SK-N-SH treated with all-trans-retinoic acid at 6 μM for 48 hours (cell line): ENCODE results near the gene KRTAP5-2.

Experiments used
- ATAC-seq: fragments of 200-7000 bp; cut with Tn5 transposase; 3 replicates; pipeline ENCODE4 v1.9.1; 2020; ENCODE audit warnings: mild to moderate bottlenecking, moderate library complexity
- ARNTL ChIP-seq: fragments of 450-650 bp; formaldehyde crosslinking; IDR thresholded peaks from 2 replicates; pipeline ENCODE4 v1.5.0; 2020; ENCODE audit warnings: low read depth, mild to moderate bottlenecking, moderate library complexity, borderline replicate concordance
- BACH2 ChIP-seq: fragments of 250-450 bp; sonication (Bioruptor Pico); IDR thresholded peaks from 2 replicates; pipeline ENCODE4 v1.9.0; 2021; ENCODE audit warnings: mild to moderate bottlenecking, borderline replicate concordance
- CSDC2 ChIP-seq: fragments of 250-450 bp; sonication (Bioruptor Pico); IDR thresholded peaks from 2 replicates; pipeline ENCODE4 v1.5.0; 2020; ENCODE audit warnings: mild to moderate bottlenecking, moderate library complexity
- ESRRG ChIP-seq: fragments of 250-450 bp; sonication (Bioruptor Pico); IDR thresholded peaks from 2 replicates; pipeline ENCODE4 v1.6.1; 2021; ENCODE audit warnings: mild to moderate bottlenecking
- GLIS3 ChIP-seq: fragments of 250-450 bp; sonication (Bioruptor Pico); IDR thresholded peaks from 2 replicates; pipeline ENCODE4 v1.5.0; 2020; ENCODE audit warnings: mild to moderate bottlenecking, moderate library complexity
- ISL1 ChIP-seq: fragments of 250-450 bp; sonication (Bioruptor Pico); IDR thresholded peaks from 2 replicates; pipeline ENCODE4 v2.1.2; 2022; ENCODE audit warnings: mild to moderate bottlenecking, moderate library complexity
- OSR1 ChIP-seq: fragments of 250-450 bp; sonication (Bioruptor Pico); IDR thresholded peaks from 2 replicates; pipeline ENCODE4 v1.8.0; 2022; ENCODE audit warnings: moderate library complexity, mild to moderate bottlenecking, inconsistent platforms
- PPARA ChIP-seq: fragments of 250-450 bp; sonication (Bioruptor Pico); IDR thresholded peaks from 2 replicates; pipeline ENCODE4 v1.5.0; 2020; ENCODE audit warnings: mild to moderate bottlenecking, borderline replicate concordance
- RARB ChIP-seq: fragments of 250-450 bp; sonication (Bioruptor Pico); IDR thresholded peaks from 2 replicates; pipeline ENCODE4 v1.8.0; 2021; ENCODE audit warnings: mild to moderate bottlenecking, moderate library complexity
- TCF4 ChIP-seq: fragments of 250-450 bp; sonication (Bioruptor Pico); IDR thresholded peaks from 2 replicates; pipeline ENCODE4 v1.8.0; 2021; ENCODE audit warnings: mild to moderate bottlenecking, moderate library complexity, borderline replicate concordance
- TOX ChIP-seq: fragments of 250-450 bp; sonication (Bioruptor Pico); IDR thresholded peaks from 2 replicates; pipeline ENCODE4 v1.8.0; 2021; ENCODE audit warnings: mild to moderate bottlenecking, moderate library complexity, borderline replicate concordance
- ZC3H10 ChIP-seq: fragments of 250-450 bp; sonication (Bioruptor Pico); IDR thresholded peaks from 2 replicates; pipeline ENCODE4 v1.5.1; 2021; ENCODE audit warnings: mild to moderate bottlenecking, moderate library complexity
- ZFP3 ChIP-seq: fragments of 250-450 bp; sonication (Bioruptor Pico); IDR thresholded peaks from 2 replicates; pipeline ENCODE4 v1.5.0; 2020; ENCODE audit warnings: mild to moderate bottlenecking, moderate library complexity
- ZFP30 ChIP-seq: fragments of 450-650 bp; formaldehyde crosslinking; IDR thresholded peaks from 2 replicates; pipeline ENCODE4 v1.5.0; 2022; ENCODE audit warnings: mild to moderate bottlenecking, moderate library complexity
- ZNF565 ChIP-seq: fragments of 450-650 bp; formaldehyde crosslinking; conservative IDR thresholded peaks from 2 replicates; pipeline ENCODE4 v1.5.0; 2020; ENCODE audit warnings: low read depth, mild to moderate bottlenecking, moderate library complexity
- ZNF8 ChIP-seq: fragments of 450-650 bp; formaldehyde crosslinking; IDR thresholded peaks from 2 replicates; pipeline ENCODE4 v1.5.0; 2020; ENCODE audit warnings: mild to moderate bottlenecking, moderate library complexity
- TF ChIP-seq, protein P1 (sequence below): fragments of 250-450 bp; sonication (Bioruptor Pico); IDR thresholded peaks from 2 replicates; pipeline ENCODE4 v1.8.0; 2020; ENCODE audit warnings: mild to moderate bottlenecking, moderate library complexity, borderline replicate concordance
- TF ChIP-seq, protein P2 (sequence below): fragments of 250-450 bp; sonication (Bioruptor Pico); IDR thresholded peaks from 2 replicates; pipeline ENCODE4 v1.5.0; 2020; ENCODE audit warnings: mild to moderate bottlenecking, moderate library complexity
- TF ChIP-seq, protein P3 (sequence below): fragments of 250-450 bp; sonication (Bioruptor Pico); IDR thresholded peaks from 2 replicates; pipeline ENCODE4 v1.5.1; 2020; ENCODE audit warnings: low read depth, mild to moderate bottlenecking, moderate library complexity
- TF ChIP-seq, protein P4 (sequence below): fragments of 250-450 bp; sonication (Bioruptor Pico); IDR thresholded peaks from 2 replicates; pipeline ENCODE4 v1.8.0; 2021; ENCODE audit warnings: low read depth, mild to moderate bottlenecking, moderate library complexity, borderline replicate concordance

The KRTAP5-2 gene

DNA sequence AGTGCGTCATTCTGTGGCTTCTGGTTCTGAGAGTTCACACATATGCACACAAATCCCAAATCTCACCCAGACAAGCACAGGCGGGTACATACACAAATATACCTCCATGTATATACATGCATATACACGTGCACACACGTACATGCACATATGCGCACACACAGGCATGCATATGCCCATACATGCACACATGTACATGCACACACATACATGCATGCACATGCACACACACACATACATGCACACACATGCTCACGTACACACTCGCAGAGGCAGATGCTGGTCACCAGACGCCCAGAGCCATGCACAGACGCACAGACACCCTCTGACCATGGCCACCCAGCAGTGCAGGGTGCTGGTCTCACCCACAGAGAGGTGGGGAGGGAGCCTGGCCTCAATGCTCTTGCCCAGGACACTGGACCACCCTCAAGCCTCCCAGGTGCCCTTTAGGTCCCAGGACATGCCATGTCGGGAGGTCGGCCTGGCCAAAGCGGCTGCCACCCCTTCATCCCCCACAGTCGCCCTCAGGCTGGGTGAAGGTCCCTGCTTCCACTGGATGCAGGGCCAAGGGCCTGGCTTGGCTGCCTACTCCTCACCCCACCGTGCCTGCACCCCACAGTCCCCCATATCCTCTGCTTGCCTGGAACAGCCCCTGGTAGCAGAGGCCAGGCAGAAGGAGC, 35.5 kb downstream of the KRTAP5-2 start (continued):
- no peak for TF ChIP-seq BACH2 (CRISPR knock-in tag)
- TF ChIP-seq PPARA (CRISPR knock-in tag), result no peak
- no peak for TF ChIP-seq TOX (CRISPR knock-in tag)
- no peak for TF ChIP-seq RARB (CRISPR knock-in tag)
- no peak for TF ChIP-seq ISL1 (CRISPR knock-in tag)

DNA sequence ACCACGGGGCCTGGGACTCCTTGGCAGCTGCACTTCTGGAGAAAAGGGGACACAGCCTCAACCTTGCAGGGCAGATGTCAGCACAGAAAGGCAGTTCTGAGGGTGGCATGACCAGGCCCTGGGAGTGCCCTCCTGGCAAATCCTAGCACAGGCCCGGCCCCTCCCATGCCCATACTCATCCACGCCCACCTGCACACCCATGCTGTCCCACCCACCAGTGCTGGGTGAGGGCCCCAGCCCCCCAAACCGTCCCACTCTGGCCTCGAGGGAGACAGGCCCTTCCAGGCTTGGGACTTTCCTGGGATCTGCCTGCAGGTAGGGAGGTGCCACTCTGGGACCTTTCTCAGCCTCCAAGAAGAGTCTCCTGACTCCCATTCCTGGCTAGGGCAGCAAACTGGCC, 36.1 kb downstream of the KRTAP5-2 start:
- no peak for ATAC-seq
- TF ChIP-seq CSDC2, result no peak
- no peak for TF ChIP-seq ARNTL (CRISPR knock-in tag)
- TF ChIP-seq TCF4 (CRISPR knock-in tag), result no peak
- no peak for TF ChIP-seq ZNF565
- no peak for TF ChIP-seq TOX (CRISPR knock-in tag)
- no peak for TF ChIP-seq ZFP30 (CRISPR knock-in tag)
- no peak for TF ChIP-seq ZC3H10 (CRISPR knock-in tag)

DNA sequence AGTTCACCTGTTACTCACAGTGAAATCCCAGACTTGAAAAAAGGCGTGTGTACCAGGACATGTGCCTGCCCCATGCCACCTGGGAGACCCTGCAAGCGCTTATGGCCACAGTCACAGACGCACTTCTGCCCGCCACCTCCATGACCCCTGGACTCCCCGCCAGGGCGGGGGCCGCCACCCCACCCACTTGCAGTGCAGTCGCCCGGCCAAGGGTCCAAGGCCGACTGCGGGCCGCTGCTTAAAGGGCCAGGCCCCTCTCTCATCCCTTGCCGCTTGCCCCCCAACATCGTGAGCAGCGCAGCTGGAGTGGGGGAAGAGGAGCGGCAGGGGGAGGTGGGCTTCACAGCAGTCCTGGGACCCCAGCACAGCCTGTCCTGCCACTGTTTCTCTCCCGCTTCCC, 36.8 kb downstream of the KRTAP5-2 start:
- no peak for ATAC-seq
- TF ChIP-seq TCF4 (CRISPR knock-in tag) (no peak), ISL1 (CRISPR knock-in tag) (no peak), PPARA (CRISPR knock-in tag) (no peak), ARNTL (CRISPR knock-in tag) (no peak), ESRRG (CRISPR knock-in tag) (no peak)
- TF ChIP-seq, protein P1, sequence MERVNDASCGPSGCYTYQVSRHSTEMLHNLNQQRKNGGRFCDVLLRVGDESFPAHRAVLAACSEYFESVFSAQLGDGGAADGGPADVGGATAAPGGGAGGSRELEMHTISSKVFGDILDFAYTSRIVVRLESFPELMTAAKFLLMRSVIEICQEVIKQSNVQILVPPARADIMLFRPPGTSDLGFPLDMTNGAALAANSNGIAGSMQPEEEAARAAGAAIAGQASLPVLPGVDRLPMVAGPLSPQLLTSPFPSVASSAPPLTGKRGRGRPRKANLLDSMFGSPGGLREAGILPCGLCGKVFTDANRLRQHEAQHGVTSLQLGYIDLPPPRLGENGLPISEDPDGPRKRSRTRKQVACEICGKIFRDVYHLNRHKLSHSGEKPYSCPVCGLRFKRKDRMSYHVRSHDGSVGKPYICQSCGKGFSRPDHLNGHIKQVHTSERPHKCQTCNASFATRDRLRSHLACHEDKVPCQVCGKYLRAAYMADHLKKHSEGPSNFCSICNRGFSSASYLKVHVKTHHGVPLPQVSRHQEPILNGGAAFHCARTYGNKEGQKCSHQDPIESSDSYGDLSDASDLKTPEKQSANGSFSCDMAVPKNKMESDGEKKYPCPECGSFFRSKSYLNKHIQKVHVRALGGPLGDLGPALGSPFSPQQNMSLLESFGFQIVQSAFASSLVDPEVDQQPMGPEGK (CRISPR knock-in tag), result no peak

DNA sequence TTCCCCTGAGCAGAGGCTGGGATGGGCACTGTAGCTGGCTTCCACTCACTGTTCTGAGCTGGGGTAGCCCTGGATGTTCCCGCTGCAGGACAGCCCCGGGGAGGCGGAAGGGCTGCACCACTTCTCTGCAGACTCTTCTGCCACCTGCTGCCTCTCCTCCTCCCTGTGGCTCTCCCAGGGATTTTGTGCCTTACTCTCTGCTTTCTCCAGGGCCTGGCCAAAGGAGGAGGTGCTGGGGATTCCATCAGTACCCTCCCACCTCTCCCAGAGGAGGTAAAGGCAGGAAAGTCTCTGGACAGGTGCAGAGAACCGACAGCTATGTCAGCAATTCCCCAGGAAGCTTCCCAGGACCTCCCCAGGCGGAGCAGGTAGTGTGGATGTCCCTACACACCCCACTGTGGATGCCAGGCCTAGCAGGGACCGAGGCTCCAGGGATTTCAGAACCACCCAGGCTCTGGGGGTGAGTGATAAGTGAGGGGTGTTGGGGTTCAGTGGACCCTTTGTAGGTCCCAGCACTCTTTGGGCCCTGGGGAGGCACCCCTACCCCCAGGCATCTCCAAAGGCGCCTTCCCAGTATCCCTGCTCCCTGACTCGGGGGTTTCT, 37.3 kb downstream of the KRTAP5-2 start:
- ATAC-seq, result no peak
- no peak for TF ChIP-seq PPARA (CRISPR knock-in tag)
- TF ChIP-seq TOX (CRISPR knock-in tag), result no peak
- no peak for TF ChIP-seq ZNF8 (CRISPR knock-in tag)
- no peak for TF ChIP-seq CSDC2
- no peak for TF ChIP-seq ZFP30 (CRISPR knock-in tag)
- TF ChIP-seq, protein P1 (CRISPR knock-in tag), result no peak
- TF ChIP-seq TCF4 (CRISPR knock-in tag), result no peak
- TF ChIP-seq, protein P2, sequence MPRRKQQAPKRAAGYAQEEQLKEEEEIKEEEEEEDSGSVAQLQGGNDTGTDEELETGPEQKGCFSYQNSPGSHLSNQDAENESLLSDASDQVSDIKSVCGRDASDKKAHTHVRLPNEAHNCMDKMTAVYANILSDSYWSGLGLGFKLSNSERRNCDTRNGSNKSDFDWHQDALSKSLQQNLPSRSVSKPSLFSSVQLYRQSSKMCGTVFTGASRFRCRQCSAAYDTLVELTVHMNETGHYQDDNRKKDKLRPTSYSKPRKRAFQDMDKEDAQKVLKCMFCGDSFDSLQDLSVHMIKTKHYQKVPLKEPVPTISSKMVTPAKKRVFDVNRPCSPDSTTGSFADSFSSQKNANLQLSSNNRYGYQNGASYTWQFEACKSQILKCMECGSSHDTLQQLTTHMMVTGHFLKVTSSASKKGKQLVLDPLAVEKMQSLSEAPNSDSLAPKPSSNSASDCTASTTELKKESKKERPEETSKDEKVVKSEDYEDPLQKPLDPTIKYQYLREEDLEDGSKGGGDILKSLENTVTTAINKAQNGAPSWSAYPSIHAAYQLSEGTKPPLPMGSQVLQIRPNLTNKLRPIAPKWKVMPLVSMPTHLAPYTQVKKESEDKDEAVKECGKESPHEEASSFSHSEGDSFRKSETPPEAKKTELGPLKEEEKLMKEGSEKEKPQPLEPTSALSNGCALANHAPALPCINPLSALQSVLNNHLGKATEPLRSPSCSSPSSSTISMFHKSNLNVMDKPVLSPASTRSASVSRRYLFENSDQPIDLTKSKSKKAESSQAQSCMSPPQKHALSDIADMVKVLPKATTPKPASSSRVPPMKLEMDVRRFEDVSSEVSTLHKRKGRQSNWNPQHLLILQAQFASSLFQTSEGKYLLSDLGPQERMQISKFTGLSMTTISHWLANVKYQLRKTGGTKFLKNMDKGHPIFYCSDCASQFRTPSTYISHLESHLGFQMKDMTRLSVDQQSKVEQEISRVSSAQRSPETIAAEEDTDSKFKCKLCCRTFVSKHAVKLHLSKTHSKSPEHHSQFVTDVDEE (CRISPR knock-in tag), result no peak
- no peak for TF ChIP-seq ARNTL (CRISPR knock-in tag)
- TF ChIP-seq, protein P3, sequence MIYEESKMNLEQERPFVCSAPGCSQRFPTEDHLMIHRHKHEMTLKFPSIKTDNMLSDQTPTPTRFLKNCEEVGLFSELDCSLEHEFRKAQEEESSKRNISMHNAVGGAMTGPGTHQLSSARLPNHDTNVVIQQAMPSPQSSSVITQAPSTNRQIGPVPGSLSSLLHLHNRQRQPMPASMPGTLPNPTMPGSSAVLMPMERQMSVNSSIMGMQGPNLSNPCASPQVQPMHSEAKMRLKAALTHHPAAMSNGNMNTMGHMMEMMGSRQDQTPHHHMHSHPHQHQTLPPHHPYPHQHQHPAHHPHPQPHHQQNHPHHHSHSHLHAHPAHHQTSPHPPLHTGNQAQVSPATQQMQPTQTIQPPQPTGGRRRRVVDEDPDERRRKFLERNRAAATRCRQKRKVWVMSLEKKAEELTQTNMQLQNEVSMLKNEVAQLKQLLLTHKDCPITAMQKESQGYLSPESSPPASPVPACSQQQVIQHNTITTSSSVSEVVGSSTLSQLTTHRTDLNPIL (CRISPR knock-in tag), result no peak
- TF ChIP-seq ZC3H10 (CRISPR knock-in tag), result no peak
- TF ChIP-seq BACH2 (CRISPR knock-in tag), result no peak
- no peak for TF ChIP-seq RARB (CRISPR knock-in tag)
- TF ChIP-seq, protein P4, sequence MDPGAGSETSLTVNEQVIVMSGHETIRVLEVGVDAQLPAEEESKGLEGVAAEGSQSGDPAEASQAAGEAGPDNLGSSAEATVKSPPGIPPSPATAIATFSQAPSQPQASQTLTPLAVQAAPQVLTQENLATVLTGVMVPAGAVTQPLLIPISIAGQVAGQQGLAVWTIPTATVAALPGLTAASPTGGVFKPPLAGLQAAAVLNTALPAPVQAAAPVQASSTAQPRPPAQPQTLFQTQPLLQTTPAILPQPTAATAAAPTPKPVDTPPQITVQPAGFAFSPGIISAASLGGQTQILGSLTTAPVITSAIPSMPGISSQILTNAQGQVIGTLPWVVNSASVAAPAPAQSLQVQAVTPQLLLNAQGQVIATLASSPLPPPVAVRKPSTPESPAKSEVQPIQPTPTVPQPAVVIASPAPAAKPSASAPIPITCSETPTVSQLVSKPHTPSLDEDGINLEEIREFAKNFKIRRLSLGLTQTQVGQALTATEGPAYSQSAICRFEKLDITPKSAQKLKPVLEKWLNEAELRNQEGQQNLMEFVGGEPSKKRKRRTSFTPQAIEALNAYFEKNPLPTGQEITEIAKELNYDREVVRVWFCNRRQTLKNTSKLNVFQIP (CRISPR knock-in tag), result no peak
- TF ChIP-seq ZFP3, result no peak
- TF ChIP-seq OSR1 (CRISPR knock-in tag), result no peak
- no peak for TF ChIP-seq ESRRG (CRISPR knock-in tag)
- no peak for TF ChIP-seq GLIS3 (CRISPR knock-in tag)
